Mesenchymal stem cell (in vitro differentiated cells and primary cell): ENCODE data around the gene SLC12A4.
"Not testable (repeated sequence)": the region's sequence is repeated elsewhere in the genome, so short reads cannot be mapped to it uniquely, and the experiment has no call there.

Experiments
- DNase-seq: peaks from one replicate; pipeline ENCODE4 v3.0.0-alpha.2; 2013
- H2AFZ ChIP-seq: one replicate; pipeline ENCODE4 v1.6.1; 2013; ENCODE audit warnings: low read depth, mild to moderate bottlenecking, control low read depth, inconsistent platforms, low read length, moderate library complexity
- H2AK5ac ChIP-seq: 2 replicates; pipeline ENCODE4 v1.6.1; 2013; ENCODE audit warnings: low read length, moderate library complexity, mild to moderate bottlenecking, inconsistent platforms; ENCODE audit not compliant: severe bottlenecking
- H2BK120ac ChIP-seq: one replicate; pipeline ENCODE4 v1.6.1; 2013; ENCODE audit warnings: low read depth, mild to moderate bottlenecking, inconsistent platforms, low read length, moderate library complexity
- H2BK12ac ChIP-seq, 2 experiments: one replicate each; pipeline ENCODE4 v1.6.1; 2013; ENCODE audit warnings: inconsistent platforms in 2 of 2, low read length in 2 of 2, mild to moderate bottlenecking in 2 of 2, moderate library complexity in 2 of 2, control low read depth in 1 of 2
- H2BK15ac ChIP-seq: one replicate; pipeline ENCODE4 v1.6.1; 2013; ENCODE audit warnings: mild to moderate bottlenecking, low read depth, inconsistent platforms; ENCODE audit not compliant: poor library complexity, severe bottlenecking
- H2BK5ac ChIP-seq: 2 replicates; pipeline ENCODE4 v1.6.1; 2013; ENCODE audit warnings: low read depth, mild to moderate bottlenecking, low read length, control low read depth, inconsistent platforms; ENCODE audit not compliant: poor library complexity, severe bottlenecking
- H3K14ac ChIP-seq, 2 experiments: one replicate each; pipeline ENCODE4 v1.6.1; 2013; ENCODE audit warnings: inconsistent platforms in 2 of 2, low read length in 2 of 2, control low read depth in 1 of 2, mild to moderate bottlenecking in 1 of 2, moderate library complexity in 1 of 2
- H3K18ac ChIP-seq, 2 experiments: one replicate each; pipeline ENCODE4 v1.6.1; 2013; ENCODE audit warnings: inconsistent platforms in 2 of 2, low read length in 2 of 2, control low read depth in 1 of 2, low read depth in 1 of 2, mild to moderate bottlenecking in 1 of 2
- H3K23ac ChIP-seq, 2 experiments: one replicate each; pipeline ENCODE4 v1.6.1; 2013; ENCODE audit warnings: inconsistent platforms in 2 of 2, low read length in 2 of 2, mild to moderate bottlenecking in 2 of 2, moderate library complexity in 2 of 2, control low read depth in 1 of 2
- H3K27ac ChIP-seq: 2 replicates; pipeline ENCODE4 v1.5.1; 2013; ENCODE audit warnings: mild to moderate bottlenecking, moderate library complexity, low read length, control low read depth, inconsistent platforms; ENCODE audit not compliant: poor library complexity, severe bottlenecking
- H3K27me3 ChIP-seq, 2 experiments: 2 replicates each; pipeline versions ENCODE4 v1.6.1 to v1.7.0; 2013; ENCODE audit warnings: low read length in 2 of 2, mild to moderate bottlenecking in 2 of 2, moderate library complexity in 2 of 2, control low read depth in 1 of 2, inconsistent platforms in 1 of 2; ENCODE audit not compliant: control insufficient read depth in 1 of 2, insufficient read depth in 1 of 2
- H3K36me3 ChIP-seq, 2 experiments: 2 replicates each; pipeline versions ENCODE4 v1.6.1 to v1.7.0; 2013; ENCODE audit warnings: low read length in 2 of 2, control low read depth in 1 of 2, inconsistent platforms in 1 of 2, low read depth in 1 of 2, mild to moderate bottlenecking in 1 of 2; ENCODE audit not compliant: insufficient read depth in 2 of 2, control insufficient read depth in 1 of 2
- H3K4ac ChIP-seq, 2 experiments: one replicate each; pipeline ENCODE4 v1.6.1; 2013; ENCODE audit warnings: inconsistent platforms in 2 of 2, low read length in 2 of 2, mild to moderate bottlenecking in 2 of 2, moderate library complexity in 2 of 2, control low read depth in 1 of 2, low read depth in 1 of 2
- H3K4me1 ChIP-seq: 2 replicates; pipeline ENCODE4 v1.6.1; 2013; ENCODE audit warnings: low read depth, low read length, control low read depth; ENCODE audit not compliant: control insufficient read depth, insufficient read depth
- H3K4me2 ChIP-seq: 2 replicates; pipeline ENCODE4 v1.6.1; 2013; ENCODE audit warnings: low read length, mild to moderate bottlenecking, inconsistent platforms; ENCODE audit not compliant: poor library complexity, severe bottlenecking
- H3K4me3 ChIP-seq, 2 experiments: 2 replicates each; pipeline versions ENCODE4 v1.5.1 to v1.7.0; 2013; ENCODE audit warnings: low read length in 2 of 2, mild to moderate bottlenecking in 2 of 2, control low read depth in 1 of 2, low read depth in 1 of 2; ENCODE audit not compliant: insufficient read depth in 1 of 2
- H3K79me1 ChIP-seq: replicated peaks from 2 replicates; pipeline ENCODE4 v1.6.1; 2013; ENCODE audit warnings: mild to moderate bottlenecking, control low read depth, low read length, inconsistent platforms; ENCODE audit not compliant: poor library complexity, severe bottlenecking
- H3K9ac ChIP-seq: 2 replicates; pipeline ENCODE4 v1.7.0; 2013; ENCODE audit warnings: mild to moderate bottlenecking, low read length, moderate library complexity
- H3K9me3 ChIP-seq: 2 replicates; pipeline ENCODE4 v1.7.0; 2013; ENCODE audit warnings: mild to moderate bottlenecking, low read length; ENCODE audit not compliant: control insufficient read depth
- H4K8ac ChIP-seq: one replicate; pipeline ENCODE4 v1.6.1; 2013; ENCODE audit warnings: inconsistent platforms, mild to moderate bottlenecking, low read length, moderate library complexity
- H4K91ac ChIP-seq: one replicate; pipeline ENCODE4 v1.6.1; 2013; ENCODE audit warnings: mild to moderate bottlenecking, low read length, inconsistent platforms
- WGBS: methylation state at CpG from one replicate; pipeline ENCODE4 v1.1.7; 2013; ENCODE audit warnings: mixed read lengths; 5-methylcytosine and 5-hydroxymethylcytosine counted together

The SLC12A4 gene

DNA sequence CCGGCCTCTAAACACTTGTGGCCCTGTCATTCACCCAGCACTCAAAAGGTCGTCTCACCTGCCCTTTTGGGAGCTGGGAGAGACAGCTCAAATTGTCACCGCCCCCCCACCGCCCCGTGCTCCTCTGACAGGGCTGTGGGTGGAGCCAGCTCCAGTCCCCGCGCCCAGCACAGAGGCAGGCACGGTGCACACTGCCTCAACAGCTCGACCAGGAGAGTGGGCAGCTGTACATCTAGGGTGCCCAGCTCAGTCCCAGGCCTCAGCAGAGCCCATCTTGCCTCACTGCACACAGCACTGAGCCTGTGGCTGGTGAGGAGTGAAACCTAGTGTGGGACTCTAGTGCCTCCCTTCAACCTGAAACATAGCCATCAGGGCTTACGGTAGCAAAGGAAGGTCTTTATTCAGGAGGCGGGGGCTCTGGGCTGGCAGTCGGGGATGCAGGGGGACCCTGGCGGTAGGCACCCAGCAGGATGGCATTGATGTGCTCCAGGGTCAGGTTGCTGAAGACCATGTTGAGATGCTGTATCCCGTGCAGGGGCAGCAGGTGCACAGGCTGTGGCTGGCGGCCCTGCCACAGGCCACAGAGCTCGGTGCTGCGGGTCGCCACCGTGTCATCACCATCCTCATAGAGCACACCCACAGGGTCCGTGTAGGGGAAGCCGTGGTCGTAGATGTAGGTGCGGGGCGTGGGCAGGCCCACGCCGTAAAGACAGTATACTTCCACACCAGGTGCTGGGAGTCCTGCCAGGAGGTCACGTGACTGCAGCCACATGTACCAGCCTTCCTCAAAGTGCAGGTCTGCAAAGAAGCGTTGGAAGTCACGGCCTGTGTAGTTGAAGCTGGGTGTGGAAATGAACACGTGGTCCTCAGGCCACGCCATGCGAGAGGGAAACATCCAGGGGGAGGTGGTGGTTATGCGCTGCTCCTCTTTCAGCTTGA lies 28.7 kb downstream of the SLC12A4 start:
- H3K4me3 ChIP-seq: no peak overlapping the region
- H3K14ac ChIP-seq: peak overlapping the region in 1 of 2 experiments; percentile 26
- H3K9me3 ChIP-seq: no peaks in the 10 kb centered on the region
- no peak overlapping the region for H2BK120ac ChIP-seq
- no peak overlapping the region for H3K4ac ChIP-seq
- H3K27me3 ChIP-seq: no peaks in the 10 kb centered on the region
- WGBS: 96% methylated on average over 33 of the region's 33 CpGs
- no peak for DNase-seq
- peaks cover 33% of the 10 kb centered on the region for H3K4me1 ChIP-seq
- no peak overlapping the region for H2BK5ac ChIP-seq
- H2BK15ac ChIP-seq: no peak overlapping the region
- no peak overlapping the region for H4K91ac ChIP-seq
- H3K79me1 ChIP-seq: peaks cover 16% of the 10 kb centered on the region
- H3K9ac ChIP-seq: no peak overlapping the region
- no peak overlapping the region for H2AK5ac ChIP-seq
- no peak overlapping the region for H3K18ac ChIP-seq
- no peak overlapping the region for H4K8ac ChIP-seq
- H3K4me2 ChIP-seq: no peak overlapping the region
- H2BK12ac ChIP-seq: peak overlapping the region in 1 of 2 experiments; percentile 51
- H2AFZ ChIP-seq: no peak overlapping the region
- H3K36me3 ChIP-seq: peaks cover 46 to 55% of the 10 kb centered on the region in 2 experiments
- H3K23ac ChIP-seq: no peak overlapping the region
- no peak overlapping the region for H3K27ac ChIP-seq

- H3K23ac ChIP-seq, H4K91ac ChIP-seq, H3K27me3 ChIP-seq, H2BK12ac ChIP-seq, H3K14ac ChIP-seq, H2AK5ac ChIP-seq, H2AFZ ChIP-seq, H3K9ac ChIP-seq, H3K4me2 ChIP-seq, H3K27ac ChIP-seq, H2BK5ac ChIP-seq, H2BK120ac ChIP-seq, H2BK15ac ChIP-seq, DNase-seq, H4K8ac ChIP-seq, H3K9me3 ChIP-seq, H3K18ac ChIP-seq, H3K4ac ChIP-seq: not testable (repeated sequence)
- peak overlapping the region in 1 of 2 experiments; percentile 98 for H3K4me3 ChIP-seq
- peaks cover 42 to 48% of the 10 kb centered on the region in 2 experiments for H3K36me3 ChIP-seq
- peaks cover 29% of the 10 kb centered on the region for H3K4me1 ChIP-seq
- WGBS: 97% methylated on average over 4 of the region's 5 CpGs
- H3K79me1 ChIP-seq: peaks cover 15% of the 10 kb centered on the region
These were observed 30.7 kb downstream of the SLC12A4 start for GRCh38 chr16:67937713-67938112.

DNA sequence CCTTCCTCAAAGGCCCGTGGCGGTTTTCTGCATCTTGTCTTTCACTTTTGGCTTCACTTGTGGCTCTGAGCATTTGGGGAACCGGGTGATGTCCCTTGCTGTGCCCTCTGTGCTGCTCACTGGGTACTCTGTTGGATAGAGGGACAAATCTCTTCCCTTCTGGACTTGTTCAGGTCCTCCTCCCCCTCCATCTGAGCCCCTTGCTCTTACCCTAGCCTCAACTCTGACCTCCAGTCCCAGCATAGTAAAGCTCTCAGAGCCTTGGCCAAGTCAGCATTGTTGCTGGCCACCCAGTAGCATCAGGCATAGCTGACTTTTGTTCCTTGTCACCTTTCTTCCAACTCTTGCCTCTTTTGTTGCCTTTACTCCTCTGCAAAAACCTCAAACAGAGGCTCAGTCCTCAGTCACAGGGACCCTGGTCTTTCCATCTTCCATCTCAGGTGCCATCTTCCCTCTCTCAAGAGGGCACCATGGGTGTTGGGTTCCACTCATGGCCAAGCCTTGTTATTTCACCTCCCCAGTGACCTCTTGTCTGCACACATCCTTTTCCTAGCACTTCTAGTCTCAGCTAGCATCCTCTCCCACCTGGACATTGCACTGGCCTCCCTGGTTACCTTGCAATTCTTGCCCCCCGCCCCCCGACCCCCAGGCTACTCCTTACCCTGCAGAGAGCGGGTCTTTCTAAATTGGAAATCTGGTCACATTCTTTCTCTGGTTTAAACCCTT lies 31.4 kb downstream of the SLC12A4 start:
- 50% methylated on average over 6 of the region's 6 CpGs for WGBS
- Histone ChIP-seq H3K4me1 (peaks cover 29% of the 10 kb centered on the region), H3K27me3 (no peaks in the 10 kb centered on the region), H3K23ac (peak overlapping the region in 1 of 2 experiments; percentile 75), H3K27ac (peak overlapping the region; percentile 94), H3K14ac (peak overlapping the region in 1 of 2 experiments; percentile 85), H2BK15ac (no peak overlapping the region), H3K4ac (peak overlapping the region; percentile 19 to 98), H3K9ac (peak overlapping the region; percentile 98), H3K4me2 (peak overlapping the region; percentile 87), H2BK120ac (no peak overlapping the region), H2BK12ac (peak overlapping the region; percentile 7 to 48), H3K4me3 (peak overlapping the region; percentile 95 to 98), H4K8ac (peak overlapping the region; percentile 81), H2AK5ac (peak overlapping the region; percentile 71), H3K9me3 (no peaks in the 10 kb centered on the region), H2BK5ac (no peak overlapping the region), H3K18ac (peak overlapping the region; percentile 67 to 85), H2AFZ (no peak overlapping the region), H4K91ac (no peak overlapping the region), H3K79me1 (peaks cover 17% of the 10 kb centered on the region), H3K36me3 (peaks cover 41 to 46% of the 10 kb centered on the region in 2 experiments)
- DNase-seq: no peak
